ENCODE data around the gene TRAPPC14. TPM values are rescaled to one million over a fixed set of nuclear protein-coding genes. Genes with fewer than 3 reads are reported as not detected.

TRAPPC14 gene
- total and polyA plus RNA-seq, 2 of the 13 experiments (the other 11 are each of a cell fraction or from before 2014, with no cell fraction given), result 4.7 to 9.6 TPM

- no peak; the same call in 1 of the 2 replicates for TF ChIP-seq RNF2 (conservative IDR thresholded peaks at IDR 0.05; ENCODE audit: low read depth)
- TF ChIP-seq HNRNPLL (IDR thresholded peaks at IDR 0.05; ENCODE audit: low read depth, low read length, poor library complexity, severe bottlenecking), result peak; percentile 76
- TF ChIP-seq KDM5B (CRISPR knock-in tag; IDR thresholded peaks at IDR 0.05; ENCODE audit: borderline replicate concordance), result 0 out of 2 replicates have a peak, but pooled peaks have one; percentile 26
- TF ChIP-seq NBN (conservative IDR thresholded peaks at IDR 0.05), result no peak
- peak; percentile 89 for TF ChIP-seq GABPB1 (CRISPR knock-in tag; IDR thresholded peaks at IDR 0.05)
- peak; percentile 90; the same call in 1 of the 2 replicates for TF ChIP-seq RFXANK (CRISPR knock-in tag; IDR thresholded peaks at IDR 0.05)
- TF ChIP-seq STAT6 (CRISPR knock-in tag; IDR thresholded peaks at IDR 0.05; ENCODE audit: borderline replicate concordance), result no peak
- no peak for TF ChIP-seq RORA (CRISPR knock-in tag; IDR thresholded peaks at IDR 0.05)
- peak; percentile 7; the same call in 1 of the 2 replicates for TF ChIP-seq YEATS4 (CRISPR knock-in tag; IDR thresholded peaks at IDR 0.05; ENCODE audit: borderline replicate concordance)
- TF ChIP-seq ZNF687 (CRISPR knock-in tag; IDR thresholded peaks at IDR 0.05), result peak; percentile 87
- no peak; the same call in 1 of the 2 replicates for TF ChIP-seq ZSCAN21 (CRISPR knock-in tag; IDR thresholded peaks at IDR 0.05; ENCODE audit: borderline replicate concordance)
- 0 out of 2 replicates have a peak, but pooled peaks have one; percentile 16 for TF ChIP-seq GPN1 (CRISPR knock-in tag; IDR thresholded peaks at IDR 0.05; ENCODE audit: borderline replicate concordance)
- peak; percentile 89 for TF ChIP-seq ZMYM4 (CRISPR knock-in tag; IDR thresholded peaks at IDR 0.05)
- peak; percentile 39; the same call in 1 of the 2 replicates for TF ChIP-seq ZNF337 (CRISPR knock-in tag; IDR thresholded peaks at IDR 0.05; ENCODE audit: borderline replicate concordance, low read depth)
- TF ChIP-seq RBFOX2 (IDR thresholded peaks at IDR 0.05; ENCODE audit: low read depth, low read length), result peak; percentile 83
- 0 out of 2 replicates have a peak, but pooled peaks have one; percentile 40 for TF ChIP-seq ZBTB10 (CRISPR knock-in tag; IDR thresholded peaks at IDR 0.05; ENCODE audit: borderline replicate concordance)
- TF ChIP-seq E2F5 (CRISPR knock-in tag; conservative IDR thresholded peaks at IDR 0.05), result 0 out of 2 replicates have a peak, but pooled peaks have one; percentile 12
- TF ChIP-seq MXI1 (IDR thresholded peaks at IDR 0.05; ENCODE audit: borderline replicate concordance, low read depth, low read length), result peak; percentile 87; the same call in 1 of the 3 replicates
Observed at GRCh38 chr7:100148559-100149328, 9.8 kb downstream of the TRAPPC14 start, which contains the start of gene LAMTOR4 (continued).

Data from HepG2 (cell line).